Endothelial cell (in vitro differentiated cells): ENCODE results near the gene TUG1. TPM values are rescaled to one million over a fixed set of nuclear protein-coding genes. Genes with fewer than 3 reads are reported as not detected.

Source experiments
- DNase-seq: peaks from one replicate; pipeline ENCODE4 v3.0.0; 2021; ENCODE audit warnings: low spot score
- H3K27ac Mint-ChIP-seq: one replicate; pipeline ENCODE4 v1.8.0; 2021; ENCODE audit warnings: mixed read lengths, inconsistent platforms; ENCODE audit not compliant: unreplicated experiment
- H3K27me3 Mint-ChIP-seq: one replicate; pipeline ENCODE4 v1.8.0; 2021; ENCODE audit warnings: mild to moderate bottlenecking, moderate library complexity, mixed read lengths, inconsistent platforms; ENCODE audit not compliant: unreplicated experiment
- H3K36me3 Mint-ChIP-seq: one replicate; pipeline ENCODE4 v1.8.0; 2021; ENCODE audit warnings: mild to moderate bottlenecking, low read depth, mixed read lengths, inconsistent platforms; ENCODE audit not compliant: unreplicated experiment
- H3K4me1 Mint-ChIP-seq: one replicate; pipeline ENCODE4 v1.8.0; 2021; ENCODE audit warnings: mild to moderate bottlenecking, mixed read lengths, inconsistent platforms; ENCODE audit not compliant: unreplicated experiment
- H3K4me3 Mint-ChIP-seq: one replicate; pipeline ENCODE4 v1.8.0; 2021; ENCODE audit warnings: mild to moderate bottlenecking, mixed read lengths, inconsistent platforms; ENCODE audit not compliant: unreplicated experiment
- H3K9me3 Mint-ChIP-seq: one replicate; pipeline ENCODE4 v1.8.0; 2021; ENCODE audit warnings: mixed read lengths, inconsistent platforms; ENCODE audit not compliant: unreplicated experiment
- total RNA-seq: library from RNA; stranded (reverse); fragmentation: NEBNext Ultra II Directional; extraction: Animal tissue kit (Norgen Biotek cat#: 25700); gene quantifications from one replicate; pipeline ENCODE4 v1.2.1, GENCODE V29; 2021; ENCODE audit not compliant: unreplicated experiment
- TF ChIP-seq, protein P1 (sequence below): fragments of 200-600 bp; sonication (generic); IDR thresholded peaks from one replicate; pipeline ENCODE4 v1.5.0; 2021; ENCODE audit warnings: antibody characterized with exemption; ENCODE audit not compliant: unreplicated experiment

TUG1 gene
- total RNA-seq, 1 donor from 2014 or later: 155 TPM

DNA sequence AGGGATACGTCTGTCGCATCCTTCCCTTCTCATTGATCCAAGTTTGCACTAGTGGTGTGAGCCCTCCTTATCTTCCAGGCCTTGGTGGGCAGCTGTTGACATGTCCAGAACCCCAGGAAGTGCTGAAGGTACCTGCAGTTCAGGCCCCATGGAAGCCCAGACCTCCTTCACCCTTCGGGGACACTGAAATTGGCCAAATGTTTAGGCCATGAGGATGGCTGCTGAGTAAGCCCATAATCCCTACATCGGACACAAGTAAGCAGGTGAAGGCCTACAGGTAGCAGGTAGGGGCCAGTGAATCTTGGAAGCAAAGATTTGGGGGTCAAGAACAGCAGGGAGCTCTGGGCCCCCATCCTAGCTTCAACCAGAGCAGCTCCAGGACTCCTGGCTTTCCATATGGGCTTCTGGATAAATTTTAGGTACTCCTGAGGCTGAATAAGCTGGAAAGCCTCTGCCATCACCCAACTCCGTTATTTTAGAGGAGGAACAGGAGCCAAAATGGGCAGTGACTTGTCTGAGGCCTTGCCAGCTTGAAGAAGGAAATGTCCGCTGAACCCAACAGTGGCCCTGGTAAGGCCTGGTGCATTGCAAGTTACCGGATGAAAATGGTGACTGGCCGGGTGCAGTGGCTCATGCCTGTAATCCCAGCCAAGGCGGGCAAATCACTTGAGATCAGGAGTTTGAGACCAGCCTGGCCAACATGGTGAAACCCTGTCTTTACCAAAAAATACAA is 45.7 kb upstream of the TUG1 start:
- Mint-ChIP-seq H3K4me1 (peaks cover 15% of the 10 kb centered on the region), H3K27ac (no peak overlapping the region), H3K9me3 (no peaks in the 10 kb centered on the region), H3K36me3 (peaks cover 34% of the 10 kb centered on the region), H3K27me3 (peaks cover 2% of the 10 kb centered on the region), H3K4me3 (peak overlapping the region; percentile 53)
- DNase-seq: no peak
- TF ChIP-seq, protein P1, sequence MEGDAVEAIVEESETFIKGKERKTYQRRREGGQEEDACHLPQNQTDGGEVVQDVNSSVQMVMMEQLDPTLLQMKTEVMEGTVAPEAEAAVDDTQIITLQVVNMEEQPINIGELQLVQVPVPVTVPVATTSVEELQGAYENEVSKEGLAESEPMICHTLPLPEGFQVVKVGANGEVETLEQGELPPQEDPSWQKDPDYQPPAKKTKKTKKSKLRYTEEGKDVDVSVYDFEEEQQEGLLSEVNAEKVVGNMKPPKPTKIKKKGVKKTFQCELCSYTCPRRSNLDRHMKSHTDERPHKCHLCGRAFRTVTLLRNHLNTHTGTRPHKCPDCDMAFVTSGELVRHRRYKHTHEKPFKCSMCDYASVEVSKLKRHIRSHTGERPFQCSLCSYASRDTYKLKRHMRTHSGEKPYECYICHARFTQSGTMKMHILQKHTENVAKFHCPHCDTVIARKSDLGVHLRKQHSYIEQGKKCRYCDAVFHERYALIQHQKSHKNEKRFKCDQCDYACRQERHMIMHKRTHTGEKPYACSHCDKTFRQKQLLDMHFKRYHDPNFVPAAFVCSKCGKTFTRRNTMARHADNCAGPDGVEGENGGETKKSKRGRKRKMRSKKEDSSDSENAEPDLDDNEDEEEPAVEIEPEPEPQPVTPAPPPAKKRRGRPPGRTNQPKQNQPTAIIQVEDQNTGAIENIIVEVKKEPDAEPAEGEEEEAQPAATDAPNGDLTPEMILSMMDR: no peak

DNA sequence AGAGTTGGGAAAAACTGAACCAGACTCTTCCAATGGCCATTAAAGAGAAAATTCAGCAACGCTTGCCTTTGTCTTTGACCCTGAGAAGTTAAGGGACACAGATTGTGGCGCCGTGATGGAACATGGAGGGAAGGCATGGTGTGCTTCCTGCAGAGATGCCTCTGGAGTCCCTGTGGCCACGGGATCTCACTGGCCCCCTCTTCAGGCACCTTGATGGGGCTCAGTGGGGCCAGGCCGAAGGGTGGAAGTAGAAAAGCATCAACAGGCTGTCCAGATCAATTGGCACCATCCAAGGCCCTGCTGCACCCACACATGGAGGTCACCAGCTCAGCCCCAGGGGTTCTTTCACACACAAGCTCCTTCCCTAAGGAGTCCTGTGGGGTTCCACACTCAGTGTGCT is 43.4 kb upstream of the TUG1 start:
- Mint-ChIP-seq H3K27me3 (peaks cover 2% of the 10 kb centered on the region), H3K4me1 (peaks cover 12% of the 10 kb centered on the region), H3K36me3 (peaks cover 49% of the 10 kb centered on the region), H3K4me3 (no peak overlapping the region), H3K9me3 (no peaks in the 10 kb centered on the region), H3K27ac (no peak overlapping the region)
- no peak for DNase-seq
- TF ChIP-seq, protein P1: no peak

DNA sequence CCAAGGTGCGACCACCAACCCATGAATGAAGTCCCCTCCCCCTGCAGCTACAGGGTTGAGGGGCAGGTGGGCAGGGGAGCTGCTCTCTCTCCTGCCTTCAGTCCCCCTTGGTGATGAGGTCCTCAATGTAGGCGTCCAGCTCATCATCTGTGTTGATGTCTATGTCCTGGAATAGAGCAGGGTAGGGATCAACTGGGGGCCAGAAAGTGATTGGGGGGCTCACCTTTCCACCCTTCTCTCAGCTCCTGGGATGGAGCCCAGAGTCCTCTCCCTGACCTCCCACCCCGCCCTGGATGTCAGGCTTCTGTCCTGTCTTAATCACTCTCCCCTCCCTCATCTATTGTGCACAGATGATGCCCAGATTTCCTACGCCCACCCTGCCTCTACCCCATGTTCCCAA is 42.4 kb upstream of the TUG1 start:
- Mint-ChIP-seq H3K9me3 (no peaks in the 10 kb centered on the region), H3K4me1 (peaks cover 9% of the 10 kb centered on the region), H3K27me3 (peaks cover 4% of the 10 kb centered on the region), H3K27ac (no peak overlapping the region), H3K4me3 (peak overlapping the region; percentile 35), H3K36me3 (peaks cover 59% of the 10 kb centered on the region)
- DNase-seq: no peak
- TF ChIP-seq, protein P1: no peak

DNA sequence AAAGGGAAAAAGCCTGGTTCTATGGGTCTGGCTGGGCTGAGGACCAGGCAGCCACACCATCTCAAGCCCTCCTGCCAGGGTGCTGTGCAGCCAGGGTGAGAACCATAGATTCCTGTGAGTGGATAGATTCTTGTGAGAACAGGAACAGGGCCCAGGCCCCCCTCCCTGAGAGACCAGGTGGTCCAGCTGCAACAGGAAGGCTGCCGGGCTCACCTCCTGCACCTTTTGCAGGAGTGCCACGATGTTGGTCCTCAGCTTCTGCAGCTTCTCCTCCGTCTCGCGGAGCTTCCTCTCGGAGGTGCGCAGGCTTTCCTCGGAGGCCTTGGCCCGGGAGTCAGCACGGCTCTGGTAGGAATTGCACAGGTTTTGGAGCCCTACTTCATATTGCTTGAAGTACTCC is 41.3 kb upstream of the TUG1 start:
- no peak overlapping the region for H3K4me3 Mint-ChIP-seq
- TF ChIP-seq, protein P1: no peak
- DNase-seq: no peak
- H3K36me3 Mint-ChIP-seq: peaks cover 69% of the 10 kb centered on the region
- H3K9me3 Mint-ChIP-seq: no peaks in the 10 kb centered on the region
- H3K27ac Mint-ChIP-seq: no peak overlapping the region
- H3K27me3 Mint-ChIP-seq: peaks cover 4% of the 10 kb centered on the region
- H3K4me1 Mint-ChIP-seq: peaks cover 6% of the 10 kb centered on the region

DNA sequence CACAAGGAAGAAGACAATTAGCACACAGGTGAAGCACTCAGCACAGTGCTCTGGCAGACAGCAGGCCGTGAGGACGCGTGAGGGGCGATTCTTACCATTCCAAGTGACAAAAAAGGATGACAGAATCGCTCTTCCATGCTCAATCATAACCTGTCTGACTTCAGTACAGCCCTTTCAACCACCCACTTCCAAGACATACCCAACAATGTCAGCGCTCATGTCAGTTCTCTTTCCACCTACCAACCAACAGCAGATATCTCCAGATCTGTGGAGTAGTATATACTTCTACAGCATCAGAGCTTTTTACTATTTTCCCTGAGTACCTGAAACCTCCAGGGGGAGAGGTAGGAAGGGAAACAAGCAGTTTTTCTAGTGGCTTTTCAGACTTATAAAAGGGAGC is 40.7 kb upstream of the TUG1 start:
- H3K9me3 Mint-ChIP-seq: no peaks in the 10 kb centered on the region
- peaks cover 72% of the 10 kb centered on the region for H3K36me3 Mint-ChIP-seq
- H3K27me3 Mint-ChIP-seq: peaks cover 4% of the 10 kb centered on the region
- peaks cover 6% of the 10 kb centered on the region for H3K4me1 Mint-ChIP-seq
- H3K4me3 Mint-ChIP-seq: no peak overlapping the region
- H3K27ac Mint-ChIP-seq: no peak overlapping the region
- no peak for DNase-seq
- TF ChIP-seq, protein P1: no peak
